Peyer's patch (tissue), 4 donors: ENCODE measurements around the gene PRSS3. TPM values are rescaled to one million over a fixed set of nuclear protein-coding genes. Genes with fewer than 3 reads are reported as not detected.
"Not testable (repeated sequence)": the region's sequence is repeated elsewhere in the genome, so short reads cannot be mapped to it uniquely, and the experiment has no call there.

Experiments used
- DNase-seq, 3 donors: peaks; one replicate each; pipeline ENCODE4 v3.0.0-alpha.2; 2017 to 2019
- H3K27ac ChIP-seq, 4 donors: fragments of 200-600 bp; sonication (generic); one replicate each; pipeline ENCODE4 v1.5.1; 2016 to 2019
- H3K27me3 ChIP-seq, 2 donors: fragments of 200-600 bp; sonication (generic); one replicate each; pipeline ENCODE4 v1.5.1; 2019
- H3K36me3 ChIP-seq, 3 donors: fragments of 200-600 bp; sonication (generic); one replicate each; pipeline ENCODE4 v1.5.1; 2016 to 2019
- H3K4me1 ChIP-seq, 4 donors: fragments of 200-600 bp; sonication (generic); one replicate each; pipeline ENCODE4 v1.5.1; 2016 to 2019
- H3K4me3 ChIP-seq, 4 donors: fragments of 200-600 bp; sonication (generic); 1 replicate in 3 of 4; 2 replicates in 1 of 4; pipeline ENCODE4 v1.5.1; 2016 to 2019; ENCODE audit warnings: mild to moderate bottlenecking in 1 of 4
- H3K9me3 ChIP-seq, 4 donors: fragments of 200-600 bp; sonication (generic); one replicate each; pipeline ENCODE4 v1.5.1; 2016 to 2019; ENCODE audit warnings: mild to moderate bottlenecking in 1 of 4
- CTCF ChIP-seq, 6 experiments: fragments of 450-650 bp in 4 of 6; fragments of 200-600 bp in 2 of 6; sonication (generic) in 1 of 6; IDR thresholded peaks; one replicate each; pipeline ENCODE4 v1.5.1; 2017 to 2019; ENCODE audit warnings: antibody characterized with exemption in 6 of 6, mild to moderate bottlenecking in 3 of 6, moderate library complexity in 1 of 6
- POLR2A ChIP-seq, 2 donors: fragments of 450-650 bp; IDR thresholded peaks; one replicate each; pipeline ENCODE4 v1.5.1; 2017; ENCODE audit warnings: antibody characterized with exemption in 2 of 2, mild to moderate bottlenecking in 2 of 2, moderate library complexity in 2 of 2
- total RNA-seq, 4 donors: library from RNA; depleted of rRNA; stranded (reverse); fragments of >200 nt; gene quantifications; one replicate each; pipeline ENCODE4 v1.1.0, GENCODE V29; 2016

PRSS3 gene
- total RNA-seq, 4 donors from 2014 or later: 20.6 to 281 (median 209) TPM

GRCh38 chr9:33817327-33818166 lies 22.2 kb downstream of the PRSS3 start:
- no peaks in the 10 kb centered on the region for H3K27me3 ChIP-seq
- peaks cover 0 to 63% (median 4%) of the 10 kb centered on the region in 4 donors for H3K4me1 ChIP-seq
- H3K36me3 ChIP-seq: no peaks in the 10 kb centered on the region
- DNase-seq: peak; percentile 48 to 75 (median 67)
- no peaks in the 10 kb centered on the region for H3K9me3 ChIP-seq
- H3K27ac ChIP-seq: peak overlapping the region; percentile 99 to 100 (median 99)
- H3K4me3 ChIP-seq: peak overlapping the region; percentile 91 to 95 (median 92)
- TF ChIP-seq CTCF (IDR thresholded peaks at IDR 0.05) (peak in 3 of 6 experiments; percentile 7 to 35 (median 29)), POLR2A (IDR thresholded peaks at IDR 0.05) (peak in 1 of 2 donors; percentile 25)

- TF ChIP-seq POLR2A (IDR thresholded peaks at IDR 0.05): peak in 1 of 2 donors; percentile 50
- no peak for TF ChIP-seq CTCF (IDR thresholded peaks at IDR 0.05)
- Histone ChIP-seq H3K9me3 (no peaks in the 10 kb centered on the region), H3K4me3 (peak overlapping the region; percentile 91 to 95 (median 92)), H3K27ac (peak overlapping the region; percentile 99 to 100 (median 99)), H3K27me3 (no peaks in the 10 kb centered on the region), H3K4me1 (peaks cover 0 to 63% (median 4%) of the 10 kb centered on the region in 4 donors), H3K36me3 (no peaks in the 10 kb centered on the region)
- peak in 1 of 3 donors; percentile 56 for DNase-seq
Observed at GRCh38 chr9:33818167-33818846, 22.9 kb downstream of the PRSS3 start.

- Histone ChIP-seq H3K9me3 (no peaks in the 10 kb centered on the region), H3K27me3 (no peaks in the 10 kb centered on the region), H3K4me1 (peaks cover 0 to 60% (median 3%) of the 10 kb centered on the region in 4 donors), H3K27ac (peak overlapping the region; percentile 99 to 100 (median 99)), H3K36me3 (peaks cover 0 to under 1% (median 0%) of the 10 kb centered on the region in 3 donors), H3K4me3 (peak overlapping the region; percentile 91 to 95 (median 92))
- no peak for DNase-seq
- TF ChIP-seq POLR2A (IDR thresholded peaks at IDR 0.05) (no peak), CTCF (IDR thresholded peaks at IDR 0.05) (peak in 1 of 6 experiments; percentile 2)
Observed at GRCh38 chr9:33818847-33819500, 23.6 kb downstream of the PRSS3 start.

GRCh38 chr9:33820231-33820745 lies 24.9 kb downstream of the PRSS3 start:
- no peak for DNase-seq
- Histone ChIP-seq H3K27me3 (no peaks in the 10 kb centered on the region), H3K4me3 (peak overlapping the region in 1 of 4 donors; percentile 92), H3K27ac (no peak overlapping the region), H3K36me3 (peaks cover 0 to 3% (median 0%) of the 10 kb centered on the region in 3 donors), H3K9me3 (no peaks in the 10 kb centered on the region), H3K4me1 (peaks cover 0 to 48% (median 2%) of the 10 kb centered on the region in 4 donors)
- no peak for TF ChIP-seq CTCF (IDR thresholded peaks at IDR 0.05)
- no peak for TF ChIP-seq POLR2A (IDR thresholded peaks at IDR 0.05)

- TF ChIP-seq CTCF (IDR thresholded peaks at IDR 0.05) (no peak), POLR2A (IDR thresholded peaks at IDR 0.05) (no peak)
- Histone ChIP-seq H3K27ac (no peak overlapping the region), H3K36me3 (peaks cover 0 to 3% (median 0%) of the 10 kb centered on the region in 3 donors), H3K4me1 (peaks cover 0 to 34% (median 0%) of the 10 kb centered on the region in 4 donors), H3K9me3 (no peaks in the 10 kb centered on the region), H3K27me3 (no peaks in the 10 kb centered on the region), H3K4me3 (no peak overlapping the region)
- DNase-seq: no peak
Observed at GRCh38 chr9:33823801-33824200, 28.4 kb downstream of the PRSS3 start.

GRCh38 chr9:33827285-33827684 lies 31.9 kb downstream of the PRSS3 start:
- not testable (repeated sequence) for H3K4me1 ChIP-seq, H3K36me3 ChIP-seq

GRCh38 chr9:33829641-33830230 lies 34.4 kb downstream of the PRSS3 start:
- H3K4me1 ChIP-seq: peaks cover 0 to 13% (median 0%) of the 10 kb centered on the region in 4 donors
- not testable (repeated sequence) for H3K27me3 ChIP-seq, H3K4me3 ChIP-seq, H3K27ac ChIP-seq, DNase-seq, H3K36me3 ChIP-seq, H3K9me3 ChIP-seq

More at GRCh38 chr9:33827285-33827684, 31.9 kb downstream of the PRSS3 start:
- H3K4me3 ChIP-seq, DNase-seq, H3K27ac ChIP-seq, H3K9me3 ChIP-seq, H3K27me3 ChIP-seq: not testable (repeated sequence)
